Astrocyte of the spinal cord (primary cell): ENCODE results near the gene NANOS3.

Experiments
- DNase-seq: peaks from one replicate; pipeline ENCODE4 v3.0.0; 2011; ENCODE audit warnings: low read depth, low spot score
- H3K4me3 ChIP-seq: 2 replicates; pipeline ENCODE4 v1.5.1; 2011; ENCODE audit warnings: low read depth, mild to moderate bottlenecking, low read length, moderate library complexity
- CTCF ChIP-seq: IDR thresholded peaks from 2 replicates; pipeline ENCODE4 v1.5.1; 2012; ENCODE audit warnings: low read depth, mild to moderate bottlenecking, low read length, inconsistent platforms
- in situ Hi-C: cut with HindIII; loops from 2 replicates; pipeline ENCODE4 v1.10.0; 2017; ENCODE audit warnings: low sequenced_read_pairs

The NANOS3 gene

GRCh38 chr19:13926715-13927114, 49.8 kb downstream of the NANOS3 start:
- DNase-seq, result no peak
- TF ChIP-seq CTCF, result no peak
- in situ Hi-C loops, result no loop called here
- no peak overlapping the region for H3K4me3 ChIP-seq

- no peak for TF ChIP-seq CTCF
- no peak for DNase-seq
- in situ Hi-C loops, result no loop called here
- H3K4me3 ChIP-seq, result no peak overlapping the region
These were observed 52.4 kb downstream of the NANOS3 start for GRCh38 chr19:13929340-13929739.

GRCh38 chr19:13929956-13930355, 53.0 kb downstream of the NANOS3 start:
- in situ Hi-C loops, result no loop called here
- H3K4me3 ChIP-seq, result no peak overlapping the region
- no peak for TF ChIP-seq CTCF
- no peak for DNase-seq
